GM19099 (cell line): ENCODE results near the gene ACTR5.
A peak's percentile ranks its signal among the peaks of the same experiment; 100 is the strongest.

Experiments used
- POLR2A ChIP-seq: IDR thresholded peaks from 3 replicates; pipeline ENCODE4 v1.6.1; 2011; ENCODE audit warnings: low read depth; ENCODE audit not compliant: insufficient read length; ENCODE audit errors: extremely low read depth

Gene ACTR5

DNA sequence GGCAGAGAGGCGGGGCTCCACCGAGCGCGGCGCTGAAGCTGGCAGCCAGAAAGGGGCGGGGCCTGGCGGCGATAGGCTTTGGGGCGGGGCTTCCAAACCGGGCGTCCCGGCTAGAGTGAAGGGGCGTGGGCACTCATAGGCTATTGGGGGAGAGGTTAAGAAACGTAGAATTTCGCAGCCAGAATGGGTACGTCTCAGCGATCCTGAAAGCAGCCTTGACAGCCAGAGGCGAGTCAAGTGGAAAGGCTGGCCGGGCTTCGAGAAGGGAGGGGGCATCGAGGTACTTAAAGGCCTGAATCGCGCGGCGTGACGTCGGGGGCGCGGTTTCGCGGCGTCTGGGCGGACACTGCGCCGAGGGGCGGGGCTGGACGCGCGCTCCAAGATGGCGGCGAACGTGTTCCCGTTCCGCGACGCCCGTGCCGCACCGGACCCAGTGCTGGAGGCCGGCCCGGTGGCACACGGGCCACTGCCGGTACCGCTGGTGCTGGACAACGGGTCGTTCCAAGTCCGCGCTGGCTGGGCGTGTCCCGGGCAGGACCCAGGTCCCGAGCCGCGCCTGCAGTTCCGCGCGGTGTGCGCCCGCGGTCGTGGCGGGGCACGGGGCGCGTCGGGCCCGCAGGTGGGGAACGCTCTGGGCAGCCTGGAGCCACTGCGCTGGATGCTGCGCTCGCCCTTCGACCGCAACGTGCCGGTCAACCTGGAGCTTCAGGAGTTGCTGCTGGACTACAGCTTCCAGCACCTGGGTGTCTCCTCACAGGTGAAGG is at the start of gene ACTR5:
ACTR5 (plus strand) TSS at position 364 of the 764 bp plus-strand sequence; CDS start at position 383, 19 bp downstream.
- peak; percentile 80 for TF ChIP-seq POLR2A

DNA sequence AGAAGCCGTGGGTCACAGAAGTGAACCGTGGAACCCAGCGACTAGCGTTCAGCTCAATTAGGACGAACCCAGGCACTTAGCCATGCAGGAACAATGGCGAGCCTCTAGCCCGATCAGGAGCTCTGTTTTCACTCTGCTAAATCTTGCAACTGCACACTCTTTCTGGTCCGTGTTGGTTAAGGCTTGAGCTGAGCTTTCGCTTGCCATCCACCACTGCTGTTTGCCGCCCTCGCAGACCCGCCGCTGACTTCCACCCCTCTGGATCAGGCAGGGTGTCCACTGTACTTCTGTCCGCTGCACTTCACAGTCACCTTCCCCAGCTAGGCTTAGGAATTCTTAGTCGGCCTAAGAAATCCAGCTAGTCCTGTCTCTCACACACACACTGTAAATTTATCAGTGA is 49.7 kb upstream of the ACTR5 start:
- TF ChIP-seq POLR2A, result no peak

DNA sequence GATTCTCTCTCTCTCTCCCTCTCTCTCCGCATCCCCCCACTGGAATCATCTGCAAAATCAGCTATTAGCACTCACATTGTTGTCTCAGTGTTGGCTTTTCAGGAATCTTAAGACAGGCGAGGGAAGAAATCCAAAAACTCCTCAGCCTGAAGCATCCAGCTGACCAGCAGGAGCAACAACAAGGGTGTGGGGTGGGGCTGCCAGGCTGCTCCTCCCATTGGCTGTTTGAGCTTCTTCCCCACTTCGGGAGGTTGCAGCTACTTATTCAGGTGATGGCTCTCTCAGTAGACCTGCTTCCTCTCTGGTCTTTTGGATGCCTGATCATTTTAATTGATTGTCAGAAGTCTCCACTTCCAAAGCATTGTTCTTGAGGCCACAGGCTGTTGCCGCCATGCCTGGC is 48.1 kb upstream of the ACTR5 start:
- no peak for TF ChIP-seq POLR2A

DNA sequence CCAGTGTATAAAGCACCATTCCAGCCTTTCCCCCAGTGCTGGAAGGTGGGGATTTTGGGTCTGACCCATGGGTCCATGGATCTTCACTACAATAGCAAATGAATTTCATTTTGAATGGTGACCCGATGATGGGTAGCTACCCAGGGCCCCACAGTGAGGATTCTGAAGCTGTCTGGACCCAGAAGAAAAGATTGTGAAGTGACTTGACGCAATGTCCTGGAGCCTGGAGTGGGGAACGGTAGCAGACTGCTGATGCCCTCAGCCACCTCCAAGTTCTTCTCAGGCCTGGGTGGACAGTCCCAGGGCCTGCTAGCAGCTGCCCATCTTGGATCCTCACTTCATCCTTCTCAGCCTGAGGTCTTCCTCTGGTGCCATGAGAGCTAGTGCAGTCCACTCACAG is 47.3 kb upstream of the ACTR5 start:
- no peak for TF ChIP-seq POLR2A

DNA sequence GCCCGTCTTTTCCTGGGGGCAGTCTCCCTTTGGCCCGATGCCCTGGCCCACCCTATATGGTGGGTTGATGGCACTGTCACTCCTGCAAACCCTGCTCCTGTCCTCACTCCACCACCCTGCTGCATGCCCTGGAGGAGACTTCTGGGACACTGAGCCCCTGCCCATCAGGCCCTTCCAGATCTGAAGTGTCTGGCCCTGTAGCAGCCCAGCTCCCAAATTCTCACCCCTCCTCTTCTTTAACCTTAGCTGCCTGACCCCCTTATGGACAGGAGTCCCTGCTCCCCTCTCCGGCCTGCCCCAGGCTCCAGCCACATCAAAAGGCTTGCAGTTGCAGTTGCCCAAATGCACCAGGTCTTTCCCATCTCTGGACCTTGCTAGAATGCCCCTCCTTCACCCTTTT is 44.7 kb upstream of the ACTR5 start:
- no peak for TF ChIP-seq POLR2A

DNA sequence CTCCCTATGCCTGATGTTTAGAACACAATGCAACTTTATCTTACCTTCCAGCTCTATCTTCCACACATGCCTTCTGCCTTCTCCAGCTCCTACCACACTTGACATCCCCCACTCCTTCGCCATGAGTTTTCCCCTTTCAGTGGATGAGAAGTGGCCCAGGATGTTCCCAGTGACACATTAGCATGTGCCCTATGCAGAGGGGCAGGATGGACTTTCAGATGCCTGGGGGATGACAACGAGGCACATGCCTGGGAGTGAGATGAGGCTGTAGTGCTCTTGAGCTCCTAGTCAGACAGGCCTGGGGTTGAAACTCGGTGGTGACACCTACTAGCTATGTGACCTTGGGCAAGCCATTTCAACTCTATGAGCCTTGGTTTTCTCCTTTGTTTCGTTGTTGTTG is 44.1 kb upstream of the ACTR5 start:
- TF ChIP-seq POLR2A, result no peak

DNA sequence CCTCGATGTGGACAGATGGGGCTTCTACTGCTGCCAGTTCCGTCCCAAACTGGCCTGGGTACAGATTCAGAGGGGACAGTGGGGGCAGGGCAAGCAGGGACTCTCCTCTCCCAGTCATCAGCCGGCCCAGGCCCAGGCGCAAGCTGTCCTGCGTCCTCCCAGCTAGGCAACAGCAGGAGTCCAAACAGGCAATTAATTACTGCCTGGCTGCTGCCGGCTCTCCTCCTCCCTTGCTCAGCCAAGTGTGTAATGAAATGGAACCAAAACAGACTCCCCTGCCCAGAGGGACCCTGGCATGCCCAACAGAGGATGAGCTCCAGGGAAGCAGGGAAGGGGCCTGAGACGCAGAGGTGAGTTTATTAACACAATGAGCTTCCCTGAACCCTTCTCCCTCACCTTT is 41.8 kb upstream of the ACTR5 start:
- TF ChIP-seq POLR2A, result no peak

DNA sequence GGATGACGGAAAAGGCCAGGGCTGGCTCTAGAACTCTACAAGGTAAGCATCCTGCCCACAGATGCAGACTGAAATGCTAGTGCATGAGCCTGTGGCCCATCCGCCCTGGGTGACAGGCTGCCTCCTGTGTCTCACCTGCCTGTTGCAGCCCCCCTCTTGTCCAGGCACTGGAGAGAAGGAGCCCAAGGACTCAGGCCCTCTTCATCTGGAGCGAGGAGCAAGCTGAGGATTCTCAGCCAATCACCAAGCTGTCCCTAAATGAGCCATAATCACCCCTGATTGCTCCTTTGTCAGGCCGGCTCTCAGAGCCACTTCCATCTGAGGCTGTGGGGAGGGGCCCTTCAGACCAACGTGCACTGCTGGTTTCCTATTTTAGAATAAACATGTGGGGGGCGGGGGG is 34.0 kb upstream of the ACTR5 start:
- no peak for TF ChIP-seq POLR2A

DNA sequence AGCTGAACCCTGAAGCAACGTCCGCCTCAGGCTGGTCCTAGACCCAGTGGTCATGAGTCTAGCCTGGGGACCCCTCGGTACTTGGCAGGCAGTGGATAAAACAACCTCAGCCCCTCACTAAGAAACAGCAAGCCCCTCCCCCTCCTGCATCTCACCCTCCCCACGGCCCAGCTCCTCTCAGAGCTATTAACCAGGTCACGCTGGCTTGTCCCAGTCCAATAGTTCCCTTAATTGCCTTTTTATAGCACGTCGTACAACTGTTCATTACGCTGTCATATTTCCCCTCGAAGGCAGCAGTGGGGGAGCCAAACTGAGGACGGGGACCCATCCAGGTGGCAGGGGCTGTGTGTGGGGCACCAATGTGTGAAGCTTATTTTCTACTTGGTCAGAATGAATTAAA is 32.6 kb upstream of the ACTR5 start:
- no peak for TF ChIP-seq POLR2A

DNA sequence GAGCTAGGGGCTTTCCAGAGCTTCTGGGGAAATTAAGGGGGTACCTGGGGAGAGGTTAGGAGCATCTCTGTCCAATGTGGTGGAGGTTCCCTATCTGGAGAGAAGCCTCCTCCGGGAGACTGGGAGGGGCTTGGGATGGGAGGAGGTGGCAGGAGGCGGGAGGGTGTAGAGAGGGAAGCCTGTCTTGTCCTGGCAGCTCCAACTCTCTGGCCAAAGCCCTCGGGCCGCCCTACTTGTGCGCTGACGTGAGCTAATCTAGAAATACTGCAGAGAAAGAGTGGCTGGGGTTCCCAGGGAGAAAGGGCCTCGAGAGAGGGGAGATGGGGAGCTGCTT is 25.6 kb upstream of the ACTR5 start:
- TF ChIP-seq POLR2A, result no peak

DNA sequence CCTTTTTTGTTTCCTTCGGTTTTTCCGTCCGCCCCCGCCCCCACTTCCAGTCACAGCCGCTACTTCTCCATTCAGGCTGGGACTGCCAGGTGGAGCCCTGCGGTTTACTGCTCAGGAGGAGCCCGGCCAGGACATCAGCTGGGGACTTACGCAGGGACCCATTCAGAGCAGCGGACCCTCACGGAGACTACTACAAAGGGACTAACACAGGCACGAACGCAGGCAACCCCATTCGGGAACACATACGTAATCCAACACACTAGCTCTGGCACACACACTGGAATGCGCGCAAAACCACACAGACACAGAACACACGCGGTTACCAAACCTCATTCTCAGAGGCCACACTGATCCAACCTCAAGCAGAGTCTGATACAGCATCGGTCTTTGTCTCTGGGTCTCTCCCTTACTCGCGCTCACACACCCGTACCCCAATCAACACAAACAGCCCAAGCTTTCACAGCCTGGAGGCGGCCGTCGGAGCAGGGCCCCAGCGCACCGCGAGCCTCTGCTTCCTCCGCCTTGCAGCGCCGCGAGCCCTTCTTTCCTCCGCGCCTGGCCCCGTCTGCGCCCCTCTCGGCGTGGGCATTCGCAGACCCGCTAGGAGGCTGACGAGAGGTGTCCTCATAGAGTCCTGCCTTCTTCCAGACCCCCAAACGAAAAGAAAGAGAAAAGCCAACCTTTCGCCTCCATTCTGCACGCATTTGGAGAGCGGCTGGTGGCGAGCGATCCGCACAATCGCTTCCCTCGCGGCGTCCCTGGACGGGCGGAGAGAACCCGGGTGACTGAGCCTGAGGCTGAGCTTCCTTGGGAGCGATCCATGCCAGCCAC is 25.0 kb upstream of the ACTR5 start:
- no peak for TF ChIP-seq POLR2A

DNA sequence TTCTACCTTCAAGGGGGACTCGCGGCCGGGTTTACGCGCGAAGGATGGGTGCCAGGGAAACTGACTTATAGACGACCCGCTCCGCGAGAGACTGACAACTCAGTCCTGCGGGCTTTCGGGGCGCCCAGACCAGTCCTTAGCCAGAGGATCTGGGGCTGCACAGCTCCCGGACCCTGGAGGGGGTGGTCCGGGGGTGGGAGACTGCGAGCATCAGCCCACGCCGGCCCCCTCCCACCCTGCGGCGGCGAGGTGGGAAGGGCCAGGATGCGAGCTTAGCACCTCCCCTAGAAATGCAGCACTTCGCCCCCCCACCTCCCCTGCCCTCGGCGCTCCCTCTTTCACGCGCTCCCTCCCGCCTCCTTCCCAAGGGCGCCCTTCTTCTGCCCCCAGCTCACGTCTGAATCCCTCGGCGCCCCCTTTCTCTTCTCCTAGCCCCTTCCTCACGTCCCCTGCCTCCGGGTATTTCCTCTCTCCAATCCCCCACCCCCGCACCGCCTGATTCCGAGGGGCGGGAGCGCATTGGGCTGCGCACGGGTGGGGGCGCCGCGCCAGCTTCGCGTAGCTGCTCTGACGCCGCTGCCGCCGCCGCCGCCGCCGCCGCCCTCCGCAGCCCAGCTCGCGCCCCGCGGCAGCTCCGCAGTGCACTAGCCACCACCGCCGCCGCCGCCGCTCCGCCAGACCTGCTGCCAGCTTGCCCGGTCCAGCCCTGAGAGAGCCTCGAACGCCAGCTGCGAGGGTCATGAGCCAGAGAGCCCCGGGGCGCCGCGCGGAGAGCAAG is 24.2 kb upstream of the ACTR5 start, which contains the start of gene SLC32A1:
SLC32A1 (plus strand) TSS at position 639 of the 778 bp plus-strand sequence. CDS start 239 bp downstream, outside the sequence.
- no peak for TF ChIP-seq POLR2A

DNA sequence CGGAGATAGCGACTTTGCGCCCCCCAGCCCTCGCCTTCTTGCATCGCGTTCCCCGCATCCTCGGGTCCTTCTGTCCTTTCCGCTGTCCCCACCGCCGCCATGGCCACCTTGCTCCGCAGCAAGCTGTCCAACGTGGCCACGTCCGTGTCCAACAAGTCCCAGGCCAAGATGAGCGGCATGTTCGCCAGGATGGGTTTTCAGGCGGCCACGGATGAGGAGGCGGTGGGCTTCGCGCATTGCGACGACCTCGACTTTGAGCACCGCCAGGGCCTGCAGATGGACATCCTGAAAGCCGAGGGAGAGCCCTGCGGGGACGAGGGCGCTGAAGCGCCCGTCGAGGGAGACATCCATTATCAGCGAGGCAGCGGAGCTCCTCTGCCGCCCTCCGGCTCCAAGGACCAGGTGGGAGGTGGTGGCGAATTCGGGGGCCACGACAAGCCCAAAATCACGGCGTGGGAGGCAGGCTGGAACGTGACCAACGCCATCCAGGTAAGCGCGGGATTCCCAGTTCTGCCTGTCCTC is 23.6 kb upstream of the ACTR5 start:
- no peak for TF ChIP-seq POLR2A

DNA sequence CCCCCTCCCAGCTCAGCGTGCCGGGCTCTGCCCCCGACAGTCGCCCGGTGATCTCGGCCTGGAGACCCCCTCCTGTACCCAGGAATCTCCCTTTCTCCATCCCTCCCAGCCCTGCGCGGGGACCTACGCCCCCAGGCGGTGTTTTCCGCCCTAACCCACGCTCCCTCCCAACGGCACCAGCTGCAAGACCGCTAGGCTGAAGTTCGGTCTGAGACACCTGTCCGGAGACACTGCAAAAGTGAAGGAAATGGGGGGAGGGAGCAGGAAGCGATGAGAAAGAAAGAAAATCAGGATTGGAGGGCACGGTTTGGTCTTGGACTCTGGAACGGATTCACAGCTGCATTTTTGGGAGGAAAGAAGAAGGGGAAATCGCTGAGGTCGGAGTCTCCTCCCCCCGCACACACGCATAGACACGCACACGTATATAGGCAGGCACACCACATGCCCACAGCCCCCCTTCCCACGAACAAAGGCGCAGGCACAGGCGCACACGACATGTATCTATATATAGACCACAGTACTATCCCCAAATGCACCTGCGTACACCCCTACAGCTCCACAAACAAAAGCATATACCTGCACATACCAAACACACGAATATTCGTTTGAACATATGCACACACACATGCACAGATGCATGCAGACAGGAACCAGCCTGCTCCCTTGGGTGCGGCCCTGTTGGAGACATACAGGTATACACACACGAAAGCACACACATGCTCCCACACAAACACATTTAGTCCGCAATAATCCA is 22.9 kb upstream of the ACTR5 start:
- TF ChIP-seq POLR2A, result no peak
